ENCODE results near the gene EOGT.

The EOGT gene

DNA sequence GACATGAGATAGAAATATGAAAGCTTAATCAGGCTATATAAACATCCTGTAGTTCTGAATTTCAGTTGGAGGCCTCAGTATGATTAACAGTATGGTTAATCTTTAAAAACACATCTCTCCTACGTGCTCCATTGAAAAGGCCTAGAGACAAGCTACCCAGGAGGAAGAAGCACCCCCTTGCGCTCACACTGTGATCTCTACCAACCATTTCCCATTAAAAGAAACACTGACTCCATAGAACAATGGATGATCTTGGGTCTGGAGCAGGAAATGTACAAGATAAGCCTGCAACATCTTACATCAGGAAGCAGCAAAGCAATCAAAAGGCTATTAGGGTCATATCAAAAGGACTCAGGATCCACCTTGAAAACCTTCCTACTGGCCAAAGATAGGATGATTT lies 3.4 kb upstream of the EOGT start:
- Histone ChIP-seq H3K36me3 (ENCODE audit: insufficient read depth, low read length) (no peaks in the 10 kb centered on the region), H3K4me1 (ENCODE audit: insufficient read depth, low read length) (peaks cover 4% of the 10 kb centered on the region), H3K9ac (ENCODE audit: low read depth, low read length) (no peak overlapping the region), H3K9me3 (ENCODE audit: control insufficient read depth, insufficient read depth, low read length) (no peaks in the 10 kb centered on the region)

DNA sequence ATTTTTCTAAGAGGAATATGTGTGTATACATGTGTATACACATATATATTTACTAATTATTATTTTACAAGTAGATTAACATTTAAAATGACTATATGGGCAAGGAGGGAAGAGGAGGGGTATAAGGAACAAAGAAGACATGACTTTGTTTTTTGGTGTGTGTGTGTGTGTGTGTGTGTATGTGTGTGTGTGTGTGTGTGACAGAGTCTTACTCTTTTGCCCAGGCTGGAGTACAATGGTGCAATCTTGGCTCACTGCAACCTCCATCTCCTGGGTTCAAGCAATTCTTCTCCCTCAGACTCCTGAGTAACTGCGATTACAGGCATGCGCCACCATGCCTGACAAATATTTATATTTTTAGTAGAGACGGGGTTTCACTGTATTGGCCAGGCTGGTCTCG lies 2.6 kb upstream of the EOGT start:
- Histone ChIP-seq H3K9ac (ENCODE audit: low read depth, low read length) (no peak overlapping the region), H3K4me1 (ENCODE audit: insufficient read depth, low read length) (peaks cover 12% of the 10 kb centered on the region), H3K36me3 (ENCODE audit: insufficient read depth, low read length) (no peaks in the 10 kb centered on the region), H3K9me3 (ENCODE audit: control insufficient read depth, insufficient read depth, low read length) (no peaks in the 10 kb centered on the region)

- Histone ChIP-seq H3K9ac (ENCODE audit: low read depth, low read length) (peak overlapping the region; percentile 86), H3K9me3 (ENCODE audit: control insufficient read depth, insufficient read depth, low read length) (no peaks in the 10 kb centered on the region), H3K4me1 (ENCODE audit: insufficient read depth, low read length) (peaks cover 29% of the 10 kb centered on the region), H3K36me3 (ENCODE audit: insufficient read depth, low read length) (no peaks in the 10 kb centered on the region)
Observed at GRCh38 chr3:69014022-69014580, 617 bp upstream of the EOGT start.

DNA sequence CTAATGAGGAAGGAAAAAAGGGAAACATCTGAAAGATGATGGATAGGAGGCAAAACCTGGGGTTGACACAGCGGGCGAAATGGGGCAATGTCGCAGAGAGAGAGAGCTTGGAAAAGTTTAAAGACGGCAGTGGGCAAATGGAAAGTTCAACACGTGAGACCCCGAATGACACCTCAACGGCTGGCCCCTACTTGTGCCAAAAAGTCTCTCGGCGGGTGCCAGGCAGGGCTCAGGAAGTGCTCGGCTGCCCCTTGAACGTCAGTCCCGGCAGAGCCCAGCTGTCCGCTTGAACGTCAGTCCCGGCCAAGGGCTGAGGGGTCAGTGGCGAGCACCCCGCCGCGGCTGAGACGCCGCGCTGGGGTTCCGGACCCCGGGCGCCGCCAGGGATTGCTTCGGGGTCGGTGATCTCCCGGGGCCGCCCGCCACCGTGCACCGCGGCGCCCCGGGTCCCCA lies 658 bp downstream of the EOGT start:
- Histone ChIP-seq H3K9me3 (ENCODE audit: control insufficient read depth, insufficient read depth, low read length) (no peaks in the 10 kb centered on the region), H3K4me1 (ENCODE audit: insufficient read depth, low read length) (peaks cover 41% of the 10 kb centered on the region), H3K36me3 (ENCODE audit: insufficient read depth, low read length) (0 out of 2 replicates have a peak, but pooled peaks cover 3% of the 10 kb centered on the region), H3K9ac (ENCODE audit: low read depth, low read length) (peak overlapping the region; percentile 86)

GRCh38 chr3:69012100-69012799 lies 1.2 kb downstream of the EOGT start:
- 0 out of 2 replicates have a peak, but pooled peaks cover 3% of the 10 kb centered on the region for H3K36me3 ChIP-seq (ENCODE audit: insufficient read depth, low read length)
- H3K9me3 ChIP-seq (ENCODE audit: control insufficient read depth, insufficient read depth, low read length) = no peaks in the 10 kb centered on the region
- H3K9ac ChIP-seq (ENCODE audit: low read depth, low read length) = peak overlapping the region; percentile 86
- peaks cover 42% of the 10 kb centered on the region for H3K4me1 ChIP-seq (ENCODE audit: insufficient read depth, low read length)

- Histone ChIP-seq H3K9ac (ENCODE audit: low read depth, low read length) (no peak overlapping the region), H3K4me1 (ENCODE audit: insufficient read depth, low read length) (peaks cover 42% of the 10 kb centered on the region), H3K36me3 (ENCODE audit: insufficient read depth, low read length) (peaks cover 9% of the 10 kb centered on the region; the same call in 1 of the 2 replicates), H3K9me3 (ENCODE audit: control insufficient read depth, insufficient read depth, low read length) (no peaks in the 10 kb centered on the region)
Observed at GRCh38 chr3:69011096-69011730, 2.3 kb downstream of the EOGT start.

GRCh38 chr3:69009559-69010410 lies 3.7 kb downstream of the EOGT start:
- Histone ChIP-seq H3K36me3 (ENCODE audit: insufficient read depth, low read length) (peaks cover 16% of the 10 kb centered on the region; the same call in 1 of the 2 replicates), H3K9ac (ENCODE audit: low read depth, low read length) (no peak overlapping the region; the same call in 1 of the 2 replicates), H3K4me1 (ENCODE audit: insufficient read depth, low read length) (peaks cover 42% of the 10 kb centered on the region)

DNA sequence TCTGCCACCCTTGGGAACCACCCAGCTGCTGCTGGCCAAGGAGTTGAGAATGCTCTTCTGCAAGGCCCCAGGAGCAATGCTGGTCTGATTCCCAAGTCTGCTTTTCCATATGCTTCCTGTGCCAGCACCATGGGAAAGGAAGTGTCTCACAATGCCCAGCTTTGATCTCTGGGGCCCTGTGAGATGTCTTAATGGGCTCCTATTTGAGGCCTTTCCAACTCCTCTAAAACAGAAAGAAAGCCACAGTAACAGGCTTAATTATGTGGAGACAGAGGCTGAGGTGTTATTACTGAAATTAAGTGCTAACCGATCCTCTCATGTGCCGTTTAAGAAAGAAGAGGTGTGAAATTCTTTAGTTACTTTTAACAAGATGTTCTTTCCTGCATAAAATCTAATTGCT lies 4.5 kb downstream of the EOGT start:
- peaks cover 16% of the 10 kb centered on the region for H3K36me3 ChIP-seq (ENCODE audit: insufficient read depth, low read length)
- H3K4me1 ChIP-seq (ENCODE audit: insufficient read depth, low read length) = peaks cover 42% of the 10 kb centered on the region
- no peak overlapping the region for H3K9ac ChIP-seq (ENCODE audit: low read depth, low read length)
- no peaks in the 10 kb centered on the region for H3K9me3 ChIP-seq (ENCODE audit: control insufficient read depth, insufficient read depth, low read length)

More at GRCh38 chr3:69009559-69010410, 3.7 kb downstream of the EOGT start:
- no peaks in the 10 kb centered on the region for H3K9me3 ChIP-seq (ENCODE audit: control insufficient read depth, insufficient read depth, low read length)

- H3K9me3 ChIP-seq (ENCODE audit: control insufficient read depth, insufficient read depth, low read length) = no peaks in the 10 kb centered on the region
- H3K36me3 ChIP-seq (ENCODE audit: insufficient read depth, low read length) = peaks cover 25% of the 10 kb centered on the region
- peaks cover 29% of the 10 kb centered on the region for H3K4me1 ChIP-seq (ENCODE audit: insufficient read depth, low read length)
- H3K9ac ChIP-seq (ENCODE audit: low read depth, low read length) = no peak overlapping the region
Observed at GRCh38 chr3:69005791-69006482, 7.5 kb downstream of the EOGT start.

DNA sequence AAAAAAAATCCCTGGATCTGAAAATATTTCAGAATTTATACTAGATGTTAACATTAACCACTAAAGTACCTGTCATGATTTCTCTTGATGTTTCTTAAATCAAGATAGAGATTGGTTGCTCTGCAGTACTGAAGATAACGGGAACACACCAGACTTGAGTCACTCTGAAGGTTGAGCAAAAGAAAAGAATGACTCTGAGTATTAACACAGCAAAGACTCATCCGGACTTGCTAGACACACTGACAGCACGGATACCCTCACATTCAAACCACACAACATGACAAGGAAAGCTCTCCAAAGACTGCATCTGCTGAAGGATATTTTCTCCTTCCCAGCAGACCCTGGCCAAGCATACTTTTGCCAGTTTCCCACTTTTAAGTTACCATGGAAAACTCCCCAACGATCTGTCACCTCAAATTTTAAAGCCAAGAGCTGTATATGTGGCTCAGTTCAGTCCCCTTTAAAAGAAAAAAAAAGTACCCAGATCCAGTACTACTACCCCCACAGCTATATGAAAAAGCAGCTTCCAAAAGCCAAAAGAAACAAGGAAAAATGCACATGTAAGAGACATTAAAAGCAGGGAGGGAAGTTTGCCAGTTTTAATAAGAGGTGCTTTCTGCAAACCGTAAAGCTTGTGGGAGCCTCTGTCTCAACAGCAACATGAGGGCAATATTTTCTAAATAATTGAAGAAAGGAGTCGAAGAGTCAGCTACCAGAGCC lies 8.3 kb downstream of the EOGT start:
- Histone ChIP-seq H3K9me3 (ENCODE audit: control insufficient read depth, insufficient read depth, low read length) (no peaks in the 10 kb centered on the region), H3K9ac (ENCODE audit: low read depth, low read length) (no peak overlapping the region), H3K36me3 (ENCODE audit: insufficient read depth, low read length) (peaks cover 25% of the 10 kb centered on the region), H3K4me1 (ENCODE audit: insufficient read depth, low read length) (peaks cover 22% of the 10 kb centered on the region)

- no peak overlapping the region for H3K9ac ChIP-seq (ENCODE audit: low read depth, low read length)
- no peaks in the 10 kb centered on the region for H3K9me3 ChIP-seq (ENCODE audit: control insufficient read depth, insufficient read depth, low read length)
- peaks cover 14% of the 10 kb centered on the region for H3K4me1 ChIP-seq (ENCODE audit: insufficient read depth, low read length)
- H3K36me3 ChIP-seq (ENCODE audit: insufficient read depth, low read length) = peaks cover 25% of the 10 kb centered on the region
Observed at GRCh38 chr3:69004138-69004537, 9.3 kb downstream of the EOGT start.

DNA sequence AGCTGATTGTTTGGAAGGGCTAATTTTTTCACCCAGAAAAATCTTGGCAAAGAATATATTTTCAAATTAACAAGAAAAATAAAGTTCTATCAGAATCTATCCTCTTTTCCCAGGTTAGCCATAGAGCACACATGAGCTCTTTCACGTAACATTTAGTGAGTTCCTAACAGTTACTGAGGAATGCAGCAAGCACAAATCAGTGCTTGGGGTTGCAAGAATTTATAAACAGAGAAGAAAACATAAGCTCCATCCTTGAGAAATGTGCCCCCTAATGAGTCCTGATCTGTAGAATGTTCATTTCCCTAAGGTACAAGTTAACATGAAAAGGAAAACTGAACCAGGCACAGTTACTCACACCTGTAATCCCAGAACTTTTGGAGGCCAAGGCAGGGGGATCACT lies 13.9 kb downstream of the EOGT start:
- Histone ChIP-seq H3K36me3 (ENCODE audit: insufficient read depth, low read length) (peaks cover 17% of the 10 kb centered on the region), H3K4me1 (ENCODE audit: insufficient read depth, low read length) (no peaks in the 10 kb centered on the region), H3K9me3 (ENCODE audit: control insufficient read depth, insufficient read depth, low read length) (no peaks in the 10 kb centered on the region), H3K9ac (ENCODE audit: low read depth, low read length) (no peak overlapping the region)

DNA sequence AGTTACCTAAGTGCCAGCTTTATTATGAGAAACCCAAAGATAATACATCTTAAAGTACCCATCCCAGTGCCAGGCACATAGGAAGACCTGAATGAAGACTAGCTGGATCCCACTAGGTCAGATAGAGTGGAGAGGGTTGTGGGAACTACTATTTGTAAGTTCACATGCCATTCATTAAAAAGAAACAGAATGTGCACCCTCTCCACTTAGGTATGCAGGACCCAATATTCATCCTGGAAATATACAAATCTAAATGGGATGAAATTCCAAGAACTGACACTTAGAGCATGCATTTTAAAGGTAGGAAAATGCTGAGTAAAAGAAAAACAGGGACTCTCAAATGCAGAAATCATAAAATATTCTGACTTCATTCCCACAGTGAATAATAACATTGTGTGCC lies 14.3 kb downstream of the EOGT start:
- Histone ChIP-seq H3K9ac (ENCODE audit: low read depth, low read length) (no peak overlapping the region), H3K36me3 (ENCODE audit: insufficient read depth, low read length) (peaks cover 19% of the 10 kb centered on the region), H3K9me3 (ENCODE audit: control insufficient read depth, insufficient read depth, low read length) (no peaks in the 10 kb centered on the region; the same call in 1 of the 2 replicates), H3K4me1 (ENCODE audit: insufficient read depth, low read length) (no peaks in the 10 kb centered on the region)
